Choroid plexus epithelial cell (primary cell): ENCODE measurements around the gene SHCBP1L.

Experiments used
- DNase-seq: peaks from one replicate; pipeline ENCODE4 v3.0.0-alpha.2; 2010; ENCODE audit warnings: low read depth
- H3K4me3 ChIP-seq: 2 replicates; pipeline ENCODE4 v1.5.1; 2011; ENCODE audit warnings: low read depth, mild to moderate bottlenecking, control low read depth, low read length, moderate library complexity
- TF ChIP-seq, protein P1 (sequence below): conservative IDR thresholded peaks from 2 replicates; pipeline ENCODE4 v1.5.1; 2011; ENCODE audit warnings: low read depth, mild to moderate bottlenecking, control low read depth, inconsistent platforms, low read length, moderate library complexity

The SHCBP1L gene

DNA sequence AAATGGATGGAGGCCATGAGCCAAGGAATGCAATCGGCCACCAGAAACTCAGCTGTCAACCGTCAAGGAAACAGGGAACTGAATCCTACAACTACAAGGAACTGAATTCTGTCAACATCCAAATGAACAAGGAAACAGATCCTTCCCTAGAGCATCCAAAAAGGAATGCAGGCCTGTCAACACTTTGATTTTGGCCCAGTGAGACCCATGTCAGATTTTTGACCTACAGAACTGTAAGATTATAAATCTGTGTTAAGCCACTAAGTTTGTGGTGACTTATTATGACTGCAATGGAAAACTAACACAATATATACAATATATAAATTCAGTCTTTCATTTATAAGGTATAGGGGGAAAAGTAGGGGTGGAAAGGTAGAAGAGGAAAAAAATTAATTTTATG lies 55.3 kb downstream of the SHCBP1L start:
- H3K4me3 ChIP-seq: no peak overlapping the region
- TF ChIP-seq, protein P1, sequence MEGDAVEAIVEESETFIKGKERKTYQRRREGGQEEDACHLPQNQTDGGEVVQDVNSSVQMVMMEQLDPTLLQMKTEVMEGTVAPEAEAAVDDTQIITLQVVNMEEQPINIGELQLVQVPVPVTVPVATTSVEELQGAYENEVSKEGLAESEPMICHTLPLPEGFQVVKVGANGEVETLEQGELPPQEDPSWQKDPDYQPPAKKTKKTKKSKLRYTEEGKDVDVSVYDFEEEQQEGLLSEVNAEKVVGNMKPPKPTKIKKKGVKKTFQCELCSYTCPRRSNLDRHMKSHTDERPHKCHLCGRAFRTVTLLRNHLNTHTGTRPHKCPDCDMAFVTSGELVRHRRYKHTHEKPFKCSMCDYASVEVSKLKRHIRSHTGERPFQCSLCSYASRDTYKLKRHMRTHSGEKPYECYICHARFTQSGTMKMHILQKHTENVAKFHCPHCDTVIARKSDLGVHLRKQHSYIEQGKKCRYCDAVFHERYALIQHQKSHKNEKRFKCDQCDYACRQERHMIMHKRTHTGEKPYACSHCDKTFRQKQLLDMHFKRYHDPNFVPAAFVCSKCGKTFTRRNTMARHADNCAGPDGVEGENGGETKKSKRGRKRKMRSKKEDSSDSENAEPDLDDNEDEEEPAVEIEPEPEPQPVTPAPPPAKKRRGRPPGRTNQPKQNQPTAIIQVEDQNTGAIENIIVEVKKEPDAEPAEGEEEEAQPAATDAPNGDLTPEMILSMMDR: no peak
- DNase-seq: no peak

DNA sequence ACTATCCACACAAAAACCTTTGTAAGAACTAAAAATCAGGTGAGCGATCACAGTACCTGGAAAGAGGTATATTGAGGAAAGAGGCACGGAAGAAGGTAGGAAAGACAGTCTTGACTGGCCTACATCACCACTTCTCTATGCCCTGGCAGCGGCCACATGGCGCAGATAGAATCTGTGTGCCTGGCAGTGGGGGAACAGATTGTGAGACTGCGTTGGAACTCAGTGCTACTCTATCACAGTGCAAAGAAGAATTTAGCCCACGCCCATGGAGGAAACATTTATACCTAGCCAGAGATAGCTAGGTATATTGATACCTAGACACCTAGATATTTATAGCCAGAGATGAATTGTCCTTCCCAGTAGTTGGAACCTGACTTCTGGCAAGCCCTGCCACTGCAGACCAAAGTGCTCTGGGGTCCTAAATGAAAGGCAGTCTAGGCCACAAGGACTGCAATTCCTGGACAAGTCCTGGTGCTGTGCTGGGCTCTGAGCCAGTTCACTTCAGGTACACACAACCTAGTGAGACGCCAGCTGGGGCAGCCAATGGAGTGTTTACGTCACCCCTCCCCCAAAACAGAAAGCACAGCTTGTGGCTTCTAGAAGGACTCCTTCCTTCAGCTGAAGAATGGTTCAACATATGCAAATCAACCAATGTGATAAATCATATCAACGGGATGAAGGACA lies 61.9 kb downstream of the SHCBP1L start:
- no peak for DNase-seq
- TF ChIP-seq, protein P1: no peak
- H3K4me3 ChIP-seq: no peak overlapping the region

DNA sequence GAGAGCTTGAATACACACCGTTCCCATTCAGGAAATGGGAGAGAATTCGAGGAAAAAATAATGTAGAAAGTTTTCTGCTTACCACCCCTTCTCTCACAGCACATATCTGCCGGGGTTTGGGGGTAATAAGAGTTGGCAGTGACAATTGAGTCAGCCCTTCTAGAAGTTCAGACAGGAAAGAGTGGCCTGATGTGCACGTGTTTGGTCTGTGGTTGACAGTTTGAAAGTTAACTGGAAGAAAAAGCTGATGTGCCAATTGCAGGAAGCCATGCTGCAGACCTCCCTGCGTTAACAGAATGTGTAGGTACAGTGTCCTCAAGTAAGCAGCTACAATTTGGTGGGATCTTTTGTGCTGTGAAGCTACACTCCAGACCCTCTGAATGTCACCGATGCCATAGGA lies 63.0 kb downstream of the SHCBP1L start:
- DNase-seq: no peak
- TF ChIP-seq, protein P1: no peak
- no peak overlapping the region for H3K4me3 ChIP-seq

DNA sequence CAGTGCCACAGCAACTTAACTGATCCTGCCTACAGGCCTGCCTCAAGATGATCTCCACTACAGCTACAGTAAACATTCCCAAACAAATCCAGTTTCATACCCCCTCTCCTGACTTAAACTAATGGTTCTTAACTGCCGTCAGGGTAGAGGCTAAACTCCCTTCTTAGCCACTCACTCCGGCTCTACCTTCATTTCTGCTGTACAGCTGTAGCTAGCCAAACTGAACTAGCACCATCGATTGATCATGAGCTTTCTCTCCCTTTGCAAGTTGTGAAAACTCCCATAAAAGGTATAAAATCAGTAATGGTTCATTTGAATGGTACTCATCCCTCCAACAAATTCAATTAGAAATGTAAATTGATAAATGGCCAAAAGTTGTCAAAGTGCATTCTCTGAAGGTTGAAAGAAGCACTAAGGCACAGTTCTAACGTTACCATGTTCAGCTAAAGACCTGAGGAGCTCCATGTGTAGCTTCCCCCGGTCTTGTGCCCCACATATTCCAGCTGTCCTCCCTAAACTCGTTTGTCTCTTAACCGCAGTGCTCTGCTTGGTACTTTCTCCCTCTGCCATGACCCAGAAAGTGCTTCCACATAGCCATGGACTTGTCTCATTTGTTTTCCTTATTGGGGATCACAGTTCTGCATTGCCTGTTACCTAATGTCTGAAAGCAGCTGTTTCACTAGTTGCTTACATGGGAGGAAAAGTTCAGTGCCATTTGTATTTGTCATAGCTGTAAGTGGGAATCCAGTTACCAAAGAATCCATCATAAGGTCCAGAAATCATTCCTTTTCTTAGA lies 64.0 kb downstream of the SHCBP1L start:
- TF ChIP-seq, protein P1: no peak
- peak; percentile 37 for DNase-seq
- H3K4me3 ChIP-seq: no peak overlapping the region

DNA sequence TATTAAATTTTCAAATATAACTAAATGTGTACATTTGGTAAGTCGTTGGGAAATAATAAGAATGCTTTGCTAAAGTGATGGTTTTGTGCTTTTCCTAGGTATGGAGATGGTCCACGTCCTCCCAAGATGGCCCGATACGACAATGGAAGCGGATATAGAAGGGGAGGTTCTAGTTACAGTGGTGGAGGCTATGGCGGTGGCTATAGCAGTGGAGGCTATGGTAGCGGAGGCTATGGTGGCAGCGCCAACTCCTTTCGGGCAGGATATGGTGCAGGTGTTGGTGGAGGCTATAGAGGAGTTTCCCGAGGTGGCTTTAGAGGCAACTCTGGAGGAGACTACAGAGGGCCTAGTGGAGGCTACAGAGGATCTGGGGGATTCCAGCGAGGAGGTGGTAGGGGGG lies 66.0 kb downstream of the SHCBP1L start:
- no peak overlapping the region for H3K4me3 ChIP-seq
- DNase-seq: no peak
- TF ChIP-seq, protein P1: no peak

DNA sequence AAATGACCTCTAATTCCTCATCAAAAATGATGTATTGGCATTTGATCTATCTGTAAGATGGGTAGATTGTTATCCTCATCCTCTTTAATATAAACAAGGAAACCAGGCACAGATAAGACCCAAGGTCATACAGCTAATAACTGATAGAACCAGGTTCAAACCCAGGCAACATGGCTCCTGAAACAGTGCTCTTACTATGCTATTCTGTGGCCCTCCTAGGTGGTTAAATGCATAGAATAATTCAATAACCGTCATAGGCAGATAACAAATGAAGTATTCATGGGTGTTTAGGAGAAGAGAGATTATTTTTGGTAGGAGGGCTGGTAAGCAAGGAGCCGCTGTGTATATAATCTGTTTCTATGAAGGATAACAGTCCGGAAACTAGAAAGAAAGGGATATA lies 67.4 kb downstream of the SHCBP1L start:
- DNase-seq: no peak
- no peak overlapping the region for H3K4me3 ChIP-seq
- TF ChIP-seq, protein P1: no peak
